Heart left ventricle (tissue), 13 donors: ENCODE measurements around the gene FAM131C.

ENCODE experiments used
- POLR2A ChIP-seq, 2 donors: fragments of 450-650 bp; IDR thresholded peaks; one replicate each; pipeline ENCODE4 v1.6.1; 2017; ENCODE audit warnings: antibody characterized with exemption in 2 of 2, mild to moderate bottlenecking in 2 of 2, moderate library complexity in 2 of 2
- TF ChIP-seq, protein P1 (sequence below), 12 donors: fragments of 200-600 bp; sonication (generic) in 4 of 12; IDR thresholded peaks; one replicate each; pipeline versions ENCODE4 v1.5.0 to v1.8.0; 2018 to 2022; ENCODE audit warnings: antibody characterized with exemption in 12 of 12, mild to moderate bottlenecking in 5 of 12
- donor health status: ischemic (EF 13 %, LVEDD 7.1; RV severe dilation, severe dysfunction).
- donor health status: DM: no; HTN: yes; CAD: no.
- donor health status: DM: no; HTN: no; CAD: no.
- donor health status: ischemic (EF 25% LVEDD 6.9; RV normal size, moderate dysfunction).
- donor health status: ischemic (EF 25% LVEDD 5.7; RV mildly dilated, moderate dysfunction).
- donor health status: ischemic (EF 35%, LVEDD 5.7; RV mildly dilated, moderate dysfunction).
- donor health status: nonischemic (EF 11% LVEDD 7.7; RV severe dilation, severe dysfunction).
- donor health status: DM: yes; HTN: yes; CAD: no.
- donor health status: PGD.
- donor health status: ischemic (EF 29% LVEDD 5.4; RV normal size, mild dysfunction).
- donor health status: nonischemic (EF 23%, LVEDD 6.1; RV moderate dilation, normal function).

GRCh38 chr1:16111771-16112595 is 38.5 kb upstream of the FAM131C start:
- TF ChIP-seq, protein P1, sequence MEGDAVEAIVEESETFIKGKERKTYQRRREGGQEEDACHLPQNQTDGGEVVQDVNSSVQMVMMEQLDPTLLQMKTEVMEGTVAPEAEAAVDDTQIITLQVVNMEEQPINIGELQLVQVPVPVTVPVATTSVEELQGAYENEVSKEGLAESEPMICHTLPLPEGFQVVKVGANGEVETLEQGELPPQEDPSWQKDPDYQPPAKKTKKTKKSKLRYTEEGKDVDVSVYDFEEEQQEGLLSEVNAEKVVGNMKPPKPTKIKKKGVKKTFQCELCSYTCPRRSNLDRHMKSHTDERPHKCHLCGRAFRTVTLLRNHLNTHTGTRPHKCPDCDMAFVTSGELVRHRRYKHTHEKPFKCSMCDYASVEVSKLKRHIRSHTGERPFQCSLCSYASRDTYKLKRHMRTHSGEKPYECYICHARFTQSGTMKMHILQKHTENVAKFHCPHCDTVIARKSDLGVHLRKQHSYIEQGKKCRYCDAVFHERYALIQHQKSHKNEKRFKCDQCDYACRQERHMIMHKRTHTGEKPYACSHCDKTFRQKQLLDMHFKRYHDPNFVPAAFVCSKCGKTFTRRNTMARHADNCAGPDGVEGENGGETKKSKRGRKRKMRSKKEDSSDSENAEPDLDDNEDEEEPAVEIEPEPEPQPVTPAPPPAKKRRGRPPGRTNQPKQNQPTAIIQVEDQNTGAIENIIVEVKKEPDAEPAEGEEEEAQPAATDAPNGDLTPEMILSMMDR (IDR thresholded peaks at IDR 0.05): no peak
- TF ChIP-seq POLR2A (IDR thresholded peaks at IDR 0.05): no peak
